GM21360 (cell line): ENCODE data around the gene INCA1.
A peak's percentile ranks its signal among the peaks of the same experiment; 100 is the strongest.

Experiments
- ATAC-seq: cut with Tn5 transposase; IDR thresholded peaks from one replicate; pipeline ENCODE4 v1.9.1; 2021; ENCODE audit warnings: mild to moderate bottlenecking, moderate library complexity; ENCODE audit not compliant: unreplicated experiment

INCA1 gene

DNA sequence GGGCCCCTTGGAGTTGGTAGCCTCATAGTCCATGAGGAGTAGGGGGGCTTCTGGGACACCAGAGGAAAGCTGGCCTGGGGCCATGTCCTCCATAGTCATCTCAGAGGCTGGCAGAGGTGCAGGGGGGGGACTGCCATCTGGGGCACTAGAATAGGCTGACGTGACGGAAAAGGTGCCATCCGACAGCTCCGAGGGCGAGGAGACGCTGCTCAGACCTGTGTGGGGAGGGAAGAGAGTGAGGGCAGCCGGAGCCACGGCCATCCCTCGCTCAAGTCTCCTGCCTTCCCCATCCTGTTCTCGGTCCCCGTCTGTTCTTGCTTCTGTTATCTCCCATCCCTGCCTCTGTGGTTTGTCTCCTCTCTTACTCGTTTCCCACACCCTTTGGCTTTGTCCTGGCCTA is 25.0 kb downstream of the INCA1 start:
- no peak for ATAC-seq

DNA sequence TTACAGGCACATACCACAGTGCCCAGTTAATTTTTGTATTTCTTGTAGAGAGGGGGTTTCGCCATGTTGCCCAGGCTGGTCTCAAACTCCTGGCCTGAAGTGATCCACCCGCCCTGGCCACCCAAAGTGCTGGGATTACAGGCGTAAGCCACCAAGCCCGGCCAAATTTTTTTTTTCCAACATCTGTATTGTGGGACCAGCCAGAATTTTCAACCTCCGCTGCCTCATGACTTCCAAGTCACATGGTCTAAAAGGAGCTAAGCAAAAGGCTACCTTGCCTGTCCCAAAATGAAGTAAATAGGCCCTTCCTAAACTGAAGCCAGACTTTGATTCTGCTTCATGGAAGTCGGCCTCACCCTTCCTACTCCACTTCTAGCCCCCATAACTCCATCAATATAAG is 25.5 kb downstream of the INCA1 start:
- ATAC-seq, result no peak

DNA sequence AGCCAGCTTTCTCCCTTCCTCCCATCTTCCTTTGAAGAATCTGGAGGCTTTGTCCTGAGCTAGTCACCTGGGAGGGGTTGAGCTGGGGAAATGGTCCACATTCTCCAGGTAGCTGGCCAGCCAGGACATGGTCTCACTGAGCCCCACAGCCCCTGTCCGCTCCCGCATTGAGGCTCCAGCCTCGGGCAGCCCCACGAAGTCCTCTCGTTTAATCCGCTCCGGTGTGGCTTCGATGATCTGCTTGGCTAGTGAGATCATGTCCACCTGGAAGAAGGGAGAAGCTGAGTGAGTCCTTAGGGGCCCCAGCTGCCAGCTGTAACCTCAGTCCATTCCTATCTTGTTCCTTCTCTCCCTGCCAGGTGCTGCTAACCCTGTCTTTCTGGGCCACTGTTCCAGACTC is 27.0 kb downstream of the INCA1 start:
- ATAC-seq, result no peak

DNA sequence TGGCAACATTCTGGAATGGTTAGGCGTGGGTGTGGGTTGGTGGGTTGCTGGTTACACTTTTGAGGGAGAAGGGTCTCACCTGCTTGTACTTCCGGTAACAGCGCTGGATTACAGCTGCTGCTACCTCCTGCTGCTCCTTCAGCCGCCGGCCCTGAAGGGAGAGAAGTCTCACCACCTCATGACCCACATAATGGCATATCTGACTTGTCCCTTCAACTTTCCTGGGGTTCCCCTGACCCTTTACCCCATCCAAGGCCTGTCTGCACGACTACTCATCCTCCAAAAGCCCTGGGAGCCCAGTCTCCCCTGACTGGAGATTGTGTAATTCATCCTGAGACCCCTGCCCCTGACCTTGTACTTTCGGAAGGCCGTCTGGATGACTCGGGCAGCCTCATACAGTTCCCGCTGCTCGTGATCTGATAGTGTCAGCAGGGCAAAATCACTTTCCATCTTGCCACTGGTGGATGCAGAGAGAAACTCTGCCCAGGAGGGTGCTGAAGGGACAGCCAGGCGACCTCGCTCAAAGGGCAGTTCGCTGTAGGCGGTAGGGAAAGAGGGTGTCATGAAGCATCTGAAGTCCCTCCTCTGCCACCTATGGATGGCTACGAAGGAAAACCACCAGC is 27.7 kb downstream of the INCA1 start:
- ATAC-seq, result no peak

DNA sequence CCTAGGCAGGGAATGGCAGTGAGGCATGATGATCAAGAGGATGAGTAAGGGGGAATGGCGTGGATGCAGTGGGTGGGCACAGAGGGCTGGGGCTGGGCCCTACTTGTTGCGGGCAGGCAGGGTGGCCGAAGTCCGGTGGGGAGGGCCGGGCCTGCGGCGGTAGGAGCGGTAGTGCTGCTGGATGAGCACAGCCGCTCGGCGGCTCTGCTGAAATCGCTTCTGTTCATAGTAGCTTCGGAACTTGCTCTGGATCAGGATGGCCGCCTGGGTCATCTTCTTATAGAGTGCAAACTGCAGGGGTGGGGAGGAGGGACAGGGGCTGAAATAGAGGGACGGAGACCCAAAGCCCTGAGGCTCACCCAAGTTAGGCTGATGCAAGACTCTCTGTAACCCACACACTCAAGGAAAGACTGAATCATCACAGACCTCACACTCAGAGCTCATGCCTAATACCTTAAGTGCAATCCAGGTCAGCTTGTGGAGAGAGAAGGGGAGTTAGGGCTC is 28.2 kb downstream of the INCA1 start:
- ATAC-seq, result no peak

DNA sequence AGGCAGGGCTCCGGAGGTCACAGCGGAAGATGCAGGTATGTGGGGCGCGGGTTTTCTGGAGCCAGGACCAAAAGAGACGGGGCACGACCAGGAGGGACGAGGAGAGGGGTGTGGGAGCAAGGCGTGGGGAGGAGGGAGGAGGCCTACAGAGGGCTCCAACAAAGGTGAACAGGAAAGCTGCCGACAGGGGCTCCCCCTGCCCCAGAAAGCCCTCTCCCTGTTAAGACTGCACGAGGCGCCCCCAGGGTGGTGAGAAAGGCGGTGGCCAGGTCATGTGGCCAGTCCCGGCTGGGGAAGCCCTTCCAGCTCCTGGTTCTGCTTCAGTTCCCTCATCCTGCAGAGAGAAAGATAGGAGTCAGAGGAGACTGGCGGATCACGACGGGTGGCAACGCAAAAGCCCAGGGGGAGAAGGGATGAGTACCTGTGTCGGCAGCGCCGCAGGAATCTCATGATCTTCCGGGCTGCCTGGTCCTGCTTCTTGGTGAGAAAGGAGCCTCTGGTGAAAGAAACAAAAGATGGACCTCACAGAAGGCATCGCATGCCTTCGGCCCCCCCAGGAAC is 28.8 kb downstream of the INCA1 start:
- no peak for ATAC-seq

DNA sequence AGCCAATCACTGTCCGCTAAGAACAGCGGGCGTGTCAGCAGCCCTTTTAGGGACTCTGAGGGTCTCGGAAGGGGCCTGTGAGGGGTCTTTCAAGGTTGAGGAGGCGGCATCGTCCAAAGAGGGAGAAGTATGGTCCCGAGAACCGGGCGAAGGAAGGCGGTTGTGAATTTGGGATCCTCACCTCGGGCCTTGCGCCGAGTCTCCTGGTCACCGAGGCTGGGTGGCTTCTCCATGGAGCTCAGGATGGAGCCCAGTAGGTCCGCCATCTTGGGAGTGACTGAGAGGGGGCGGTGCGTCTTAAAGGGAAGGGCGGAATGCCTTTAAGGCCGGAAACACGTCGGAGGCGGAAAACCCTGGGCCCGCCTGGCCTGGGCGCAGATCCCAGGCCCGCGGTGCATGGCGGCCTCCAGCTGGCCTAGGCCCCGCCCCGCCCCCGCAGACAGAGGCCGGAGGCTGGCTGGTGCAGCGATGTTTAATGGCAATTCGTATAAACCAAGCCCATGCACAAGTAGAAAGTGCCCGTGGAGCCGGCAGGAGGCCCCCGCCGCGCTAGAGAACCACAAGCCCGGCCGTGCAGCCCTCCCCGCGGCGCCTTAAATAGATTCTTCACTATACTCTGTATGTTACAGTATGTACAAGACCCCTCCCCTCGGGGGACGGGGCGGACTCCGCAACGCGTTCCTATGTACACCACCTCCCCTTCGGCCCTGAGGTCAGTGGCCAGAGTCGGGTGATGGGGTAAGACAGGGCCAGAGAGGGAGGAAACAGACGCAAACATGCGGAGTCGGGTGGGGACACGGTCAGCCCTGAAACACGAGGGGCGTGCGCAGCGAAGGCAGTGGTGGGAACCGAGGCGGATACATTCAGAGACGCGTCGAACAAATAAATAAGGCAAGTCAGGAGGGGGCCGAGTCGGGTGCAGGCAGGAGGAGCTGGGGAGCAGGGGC is 29.5 kb downstream of the INCA1 start, which contains the start of gene SPAG7:
TSS of gene SPAG7 (minus strand) at position 279 of the 947 bp plus-strand sequence. CDS start at position 266, 13 bp downstream.
- peak; percentile 53 for ATAC-seq

DNA sequence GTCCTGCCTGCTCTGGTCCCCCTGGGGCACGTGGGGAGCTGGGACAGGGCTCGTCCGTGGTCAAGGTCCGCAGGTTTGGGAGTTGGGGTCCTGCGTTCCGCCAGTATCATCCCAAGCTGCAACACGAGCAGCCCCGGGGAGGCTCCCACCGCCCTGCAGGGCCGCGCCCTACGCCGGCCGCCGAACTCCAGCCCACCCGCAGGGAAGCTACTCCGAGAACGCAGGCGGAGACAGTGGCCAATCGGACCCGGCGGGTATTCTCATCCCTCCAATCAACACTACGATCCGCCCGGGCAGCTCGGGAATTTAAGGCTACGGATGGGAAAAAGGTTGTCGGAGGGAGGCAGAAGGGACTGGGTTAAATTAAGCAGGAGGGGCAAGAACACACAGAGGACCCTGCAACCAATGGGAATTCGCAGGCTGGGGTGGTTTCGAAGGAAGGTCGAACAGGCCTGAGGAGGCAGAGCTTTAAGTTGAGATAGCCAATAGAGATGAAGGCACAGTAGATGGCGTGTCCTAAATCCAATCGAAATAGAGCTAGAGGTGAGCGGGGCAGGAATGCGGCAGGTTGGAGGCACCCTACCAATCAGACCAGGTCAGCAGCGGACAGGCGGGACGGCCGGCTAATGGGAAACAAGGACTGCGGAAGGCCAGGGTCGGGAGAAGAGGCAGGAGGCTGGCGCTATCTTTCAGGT is 30.3 kb downstream of the INCA1 start:
- ATAC-seq, result peak; percentile 69

DNA sequence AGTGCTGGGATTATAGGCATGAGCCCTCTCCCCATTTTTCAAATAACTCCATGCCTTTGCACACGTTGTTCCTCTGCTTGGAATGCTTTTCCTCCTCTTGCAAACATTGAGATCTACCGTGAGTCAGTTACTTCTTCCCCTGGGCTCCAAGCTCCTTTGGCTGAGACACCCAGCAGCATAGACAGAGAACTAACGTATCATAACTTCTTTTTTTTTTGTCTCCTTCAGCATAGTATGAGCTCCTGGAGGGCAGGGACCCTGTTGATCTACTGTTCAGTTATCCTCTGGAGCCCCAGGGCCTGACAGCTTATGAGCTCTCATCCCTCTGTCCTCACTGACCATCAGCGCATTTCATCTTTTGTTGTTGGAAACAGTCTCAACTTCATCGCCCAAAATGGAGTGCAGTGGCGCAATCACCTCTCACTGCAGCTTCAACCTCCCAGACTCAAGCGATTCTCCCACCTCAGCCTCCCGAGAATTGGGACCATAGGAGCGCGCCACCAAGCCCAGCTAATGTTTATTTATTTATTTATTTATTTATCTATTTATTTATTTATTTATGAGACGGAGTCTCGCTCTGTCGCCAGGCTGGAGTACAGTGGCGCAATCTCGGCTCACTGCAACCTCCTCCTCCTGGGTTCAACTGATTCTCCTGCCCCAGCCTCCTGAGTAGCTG is 31.9 kb downstream of the INCA1 start:
- no peak for ATAC-seq

DNA sequence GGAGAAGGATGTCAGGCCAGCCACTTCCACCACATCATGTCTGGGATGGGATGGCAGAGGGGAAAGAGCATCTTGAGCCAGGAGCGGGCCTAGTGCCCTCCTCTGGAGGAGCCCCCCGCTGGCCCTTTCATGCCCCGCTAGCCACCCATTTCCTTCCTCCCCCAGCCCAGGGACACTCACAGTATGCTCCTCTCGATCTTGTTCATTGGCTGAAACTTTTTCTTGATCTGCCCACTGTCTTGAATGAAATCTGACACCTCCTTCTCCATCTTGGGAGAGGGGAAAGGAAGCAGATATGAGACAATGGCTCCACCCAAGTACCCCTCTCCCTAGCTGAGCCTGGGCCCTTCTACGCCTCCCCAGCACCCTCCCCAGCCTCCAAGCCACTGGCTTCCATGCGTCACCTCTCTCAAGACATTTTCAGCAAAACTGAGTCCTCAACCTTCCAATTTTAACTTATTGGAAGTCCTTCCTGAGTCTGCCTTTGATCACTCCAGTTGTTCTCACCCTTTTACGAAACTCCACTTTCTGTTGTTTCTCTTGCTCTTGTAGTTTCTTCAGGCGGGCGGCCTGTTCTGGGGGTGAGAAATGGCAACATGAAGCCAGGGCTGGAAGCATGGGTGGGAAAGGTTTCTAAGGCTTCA is 36.9 kb downstream of the INCA1 start:
- no peak for ATAC-seq

DNA sequence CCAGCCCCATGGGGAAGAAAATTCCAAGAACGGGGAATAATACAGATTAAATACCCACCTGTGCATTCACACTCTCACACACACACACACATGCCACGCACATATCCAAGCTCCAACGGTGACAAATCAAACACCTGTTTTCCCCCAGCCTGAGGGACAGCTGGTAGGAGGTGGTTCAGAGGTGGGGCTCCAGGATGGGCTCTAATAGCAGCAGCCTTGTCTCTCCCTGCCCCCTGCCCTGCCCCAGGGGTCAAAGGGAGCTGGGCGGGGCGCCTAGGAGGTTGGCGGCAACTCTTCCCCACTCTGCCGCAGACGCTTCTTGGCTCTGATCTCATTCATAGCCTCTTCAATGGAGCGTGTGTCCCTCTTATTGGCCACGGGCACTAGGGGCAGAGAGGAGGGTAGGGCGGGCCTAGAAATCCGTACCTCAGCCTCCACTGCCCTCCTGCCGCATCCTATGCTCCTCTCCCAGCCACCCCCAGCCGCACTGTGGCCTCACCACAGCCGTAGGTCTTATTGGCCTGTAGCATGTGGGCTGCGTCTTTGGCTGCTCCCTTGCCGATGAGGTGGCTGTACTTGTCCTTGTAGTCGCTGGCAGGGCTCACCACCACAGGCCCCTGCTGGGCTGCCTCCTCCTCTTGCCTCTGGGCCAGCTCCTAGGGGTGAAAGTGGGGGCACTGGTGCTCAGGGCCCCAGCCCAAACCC is 37.9 kb downstream of the INCA1 start:
- ATAC-seq, result no peak

DNA sequence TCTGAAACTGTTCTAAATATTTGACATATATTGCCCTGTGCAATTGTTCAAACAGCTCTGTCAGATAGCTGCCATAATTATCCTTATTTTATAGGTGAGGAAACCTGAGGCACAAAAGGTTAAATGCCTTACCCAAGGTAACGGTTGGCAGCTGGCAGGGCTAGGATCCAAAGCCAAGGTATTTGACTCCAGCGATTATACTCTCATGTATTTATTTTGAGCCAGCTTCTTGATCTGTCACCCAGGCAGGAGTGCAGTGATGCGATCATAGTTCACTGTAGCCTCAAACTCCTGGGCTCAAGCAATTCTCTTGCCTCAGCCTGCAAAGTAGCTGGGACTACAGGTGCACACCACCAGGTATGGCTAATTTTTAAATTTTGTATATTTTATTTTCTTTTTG is 39.2 kb downstream of the INCA1 start:
- no peak for ATAC-seq

DNA sequence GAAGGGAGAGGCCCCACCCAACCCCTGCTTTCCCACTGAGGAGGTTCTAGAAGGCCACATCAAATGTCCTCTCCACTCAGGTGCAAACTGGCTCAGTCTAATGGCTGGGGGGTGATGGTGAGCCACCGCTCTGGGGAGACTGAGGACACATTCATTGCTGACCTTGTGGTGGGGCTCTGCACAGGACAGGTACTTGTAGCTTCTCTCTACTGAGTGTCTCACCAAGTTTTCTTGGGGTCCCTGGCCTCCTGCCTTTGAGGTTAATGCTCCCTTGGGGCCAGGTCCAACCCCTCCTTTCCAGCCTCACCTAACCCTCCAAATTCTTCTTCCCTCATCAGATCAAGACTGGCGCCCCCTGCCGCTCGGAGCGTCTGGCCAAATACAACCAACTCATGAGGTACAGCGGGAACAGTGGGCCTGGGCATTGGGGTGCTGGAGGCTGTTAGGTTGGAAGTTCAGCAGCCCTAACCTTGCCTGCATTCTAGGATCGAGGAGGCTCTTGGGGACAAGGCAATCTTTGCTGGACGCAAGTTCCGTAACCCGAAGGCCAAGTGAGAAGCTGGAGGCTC is 40.7 kb downstream of the INCA1 start:
- no peak for ATAC-seq

DNA sequence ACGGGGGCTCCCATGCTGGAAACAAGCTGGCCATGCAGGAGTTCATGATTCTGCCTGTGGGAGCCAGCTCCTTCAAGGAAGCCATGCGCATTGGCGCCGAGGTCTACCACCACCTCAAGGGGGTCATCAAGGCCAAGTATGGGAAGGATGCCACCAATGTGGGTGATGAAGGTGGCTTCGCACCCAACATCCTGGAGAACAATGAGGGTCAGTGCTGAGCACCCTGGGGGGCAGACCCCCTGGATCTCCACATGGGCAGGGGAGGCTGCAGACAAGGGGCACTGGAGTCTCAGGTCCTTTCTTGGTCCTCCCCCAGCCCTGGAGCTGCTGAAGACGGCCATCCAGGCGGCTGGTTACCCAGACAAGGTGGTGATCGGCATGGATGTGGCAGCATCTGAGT is 42.2 kb downstream of the INCA1 start:
- ATAC-seq, result no peak

DNA sequence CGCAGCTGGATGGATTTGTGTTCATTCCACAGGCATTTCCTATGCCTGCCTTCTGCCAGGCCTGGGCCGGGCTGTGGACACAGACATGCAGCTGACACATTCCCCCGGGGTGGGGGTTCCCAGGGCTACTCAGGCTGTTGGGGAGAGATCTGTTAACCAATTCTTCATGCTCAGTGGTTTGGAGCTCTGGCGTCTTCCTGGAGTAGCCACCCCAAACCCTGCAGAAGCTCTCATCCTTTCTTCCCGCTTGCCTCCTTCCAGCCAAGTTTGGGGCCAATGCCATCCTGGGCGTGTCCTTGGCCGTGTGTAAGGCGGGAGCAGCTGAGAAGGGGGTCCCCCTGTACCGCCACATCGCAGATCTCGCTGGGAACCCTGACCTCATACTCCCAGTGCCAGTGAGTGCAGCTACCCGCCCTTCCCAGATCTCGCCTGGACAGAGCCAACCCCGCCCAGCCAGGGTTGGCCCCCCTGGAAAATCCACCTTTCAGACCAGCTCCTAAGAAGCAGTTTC is 43.8 kb downstream of the INCA1 start:
- no peak for ATAC-seq

DNA sequence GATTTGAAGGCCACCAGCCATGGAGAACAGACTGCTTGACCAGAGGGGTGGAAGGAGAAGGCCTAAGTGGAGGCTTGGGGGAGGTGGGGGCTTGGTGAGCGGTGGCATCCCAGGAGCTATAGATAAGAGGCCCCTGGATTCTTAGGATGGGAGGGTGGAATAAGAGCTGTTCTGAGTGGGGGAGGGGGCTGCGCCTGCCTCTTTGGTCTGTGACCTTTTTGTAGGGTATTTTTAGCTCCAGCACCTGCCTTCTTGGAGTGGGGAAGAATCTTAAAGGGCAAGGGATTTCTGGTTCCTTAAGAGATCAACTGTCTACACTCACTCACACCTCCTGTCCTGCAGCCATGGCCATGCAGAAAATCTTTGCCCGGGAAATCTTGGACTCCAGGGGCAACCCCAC is 45.8 kb downstream of the INCA1 start:
- no peak for ATAC-seq

DNA sequence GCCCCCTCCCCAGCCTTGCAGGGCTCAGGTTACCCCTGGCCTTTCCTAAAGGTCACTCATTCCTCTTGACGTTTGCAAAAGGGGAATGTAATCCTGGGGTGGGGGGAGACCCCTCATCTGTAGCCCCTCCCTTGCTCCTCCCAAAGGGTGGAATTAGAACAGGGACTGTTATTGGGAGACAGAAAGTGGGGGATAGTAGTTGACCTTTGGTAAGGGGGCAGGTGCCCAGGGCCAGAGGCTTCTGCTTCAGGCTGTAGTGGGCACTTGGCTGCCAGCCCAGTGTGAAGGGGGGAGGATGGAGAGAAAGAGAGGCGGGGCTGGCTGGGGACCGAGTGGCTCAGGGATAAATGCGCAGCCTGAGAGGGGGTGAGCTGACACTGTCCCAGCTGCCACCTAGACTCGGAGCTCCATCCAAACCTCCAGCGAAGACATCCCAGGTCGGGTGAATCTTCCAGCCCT is 46.5 kb downstream of the INCA1 start, which contains the start of gene ENO3:
TSS of gene ENO3 (plus strand) at position 374 of the 459 bp plus-strand sequence. CDS start 711 bp downstream, outside the sequence.
- no peak for ATAC-seq

DNA sequence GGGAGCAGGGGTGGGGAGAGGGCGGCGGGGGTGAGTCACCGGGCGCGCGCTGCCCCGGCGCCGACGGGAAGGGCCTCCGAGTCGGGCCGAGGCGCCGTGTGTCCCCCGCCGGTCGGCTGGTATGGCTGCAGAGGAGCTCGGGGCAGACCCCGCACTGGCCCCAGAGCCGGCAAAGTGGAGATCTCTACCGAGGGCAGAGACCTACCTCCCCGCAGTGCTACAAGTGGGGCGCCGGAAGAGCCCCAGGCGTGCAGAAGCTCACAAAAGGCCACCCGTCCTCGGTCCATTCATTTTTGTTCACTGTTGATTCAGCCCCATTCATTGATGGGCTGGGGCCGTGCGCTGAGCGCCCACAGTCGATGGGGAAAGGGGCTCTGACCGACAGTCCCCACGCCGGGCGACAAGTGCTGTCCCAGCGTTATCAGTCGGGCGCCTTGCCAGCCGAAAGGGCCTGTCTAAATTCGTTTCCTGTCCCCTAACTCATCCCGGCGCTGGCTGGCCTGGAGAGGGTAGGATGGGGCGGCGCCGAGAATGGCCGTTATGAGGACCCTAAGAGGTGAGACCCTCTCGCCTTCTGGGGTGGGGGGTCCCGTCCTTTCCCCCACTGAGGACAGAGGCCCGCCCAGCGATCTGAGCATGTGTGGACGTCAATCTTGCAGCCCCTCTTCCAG is 47.1 kb downstream of the INCA1 start:
- peak; percentile 13 for ATAC-seq
